ENCODE results near the gene MAJIN. TPM values are rescaled to one million over a fixed set of nuclear protein-coding genes. Genes with fewer than 3 reads are reported as not detected.
A peak's percentile ranks its signal among the peaks of the same experiment; 100 is the strongest.

Gene MAJIN
- total and polyA plus RNA-seq, 11 donors, result not detected

DNA sequence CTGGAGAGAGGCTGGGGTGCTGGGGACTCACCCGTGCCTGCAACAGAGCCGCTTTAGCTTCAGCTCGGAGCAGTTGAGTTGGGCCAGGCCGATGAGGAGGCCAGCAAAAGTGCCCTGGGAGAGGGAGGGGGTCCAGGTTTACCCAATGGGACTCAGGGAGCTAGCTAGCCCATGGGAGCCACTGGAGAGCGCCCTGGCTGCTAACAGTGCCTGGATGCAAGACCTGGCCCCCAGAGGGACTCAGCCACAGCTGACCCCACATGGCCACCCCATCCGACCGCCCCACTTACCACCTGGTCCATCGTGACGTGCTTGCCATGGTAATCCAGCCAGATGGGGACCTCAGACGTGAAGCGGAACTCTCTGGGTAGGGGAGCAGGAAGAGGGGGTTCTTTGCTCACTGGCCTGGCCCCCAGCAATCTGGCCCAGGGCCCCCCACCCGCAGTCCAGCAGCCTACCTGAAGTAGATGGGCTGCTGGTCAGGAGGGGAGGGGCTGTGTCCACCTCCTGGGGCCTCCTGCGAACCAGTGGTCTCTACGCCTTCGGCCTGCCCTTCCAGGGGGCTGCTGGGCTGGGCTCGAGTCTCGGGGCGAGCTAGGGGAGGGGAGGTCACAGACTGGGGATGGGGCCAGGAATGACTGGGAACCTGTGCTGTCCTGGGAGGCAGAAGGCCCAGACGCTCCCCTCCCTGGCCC, 74.4 kb downstream of the MAJIN start:
- H3K36me3 ChIP-seq, result peaks cover under 1 to 78% (median 61%) of the 10 kb centered on the region in 9 donors
- no peaks in the 10 kb centered on the region for H3K27me3 ChIP-seq
- TF ChIP-seq POLR2A (IDR thresholded peaks at IDR 0.05) (no peak), CTCF (IDR thresholded peaks at IDR 0.05) (no peak)
- no peak overlapping the region for H3K27ac ChIP-seq
- no peak overlapping the region for H3K4me3 ChIP-seq
- 91 to 97% (median 93%) methylated on average over 16 to 19 of the region's 19 CpGs for WGBS, 4 donors
- peak in 2 of 5 donors; percentile 17 to 48 for DNase-seq
- H3K4me1 ChIP-seq, result peaks cover 0 to 22% (median 9%) of the 10 kb centered on the region in 12 donors
- no peaks in the 10 kb centered on the region for H3K9me3 ChIP-seq
- ATAC-seq, result no peak
- intact Hi-C loops (cut with DNase I), result no loop called here

DNA sequence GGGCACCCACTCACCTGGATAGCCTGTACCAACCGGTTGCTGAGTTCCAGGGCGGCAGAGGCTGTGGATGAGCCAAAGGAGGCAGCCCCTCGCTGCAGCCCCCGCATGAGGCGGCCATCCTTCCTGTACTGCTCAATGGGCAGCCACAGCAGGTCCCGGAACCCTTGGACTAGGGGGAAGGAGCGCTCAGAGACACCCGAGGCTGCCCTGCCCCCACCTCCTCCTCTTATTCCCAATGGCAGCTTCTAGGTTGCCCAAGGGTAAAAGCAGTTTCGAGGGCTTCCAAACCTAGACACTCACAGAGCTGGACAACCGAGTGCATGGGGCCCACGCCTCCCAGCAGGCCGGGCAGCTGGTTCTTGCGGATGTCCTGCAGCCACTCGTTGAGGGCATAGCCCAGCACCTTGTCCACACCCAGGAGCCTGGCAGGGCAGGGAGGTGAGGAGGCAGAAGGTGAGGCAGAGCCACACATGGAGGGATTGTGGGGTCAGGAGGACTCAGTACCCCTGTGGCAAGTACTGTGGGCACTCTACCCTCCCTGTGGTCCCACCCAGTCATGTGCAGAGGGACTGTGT, 75.4 kb downstream of the MAJIN start:
- H3K27ac ChIP-seq, result no peak overlapping the region
- DNase-seq, result no peak

DNA sequence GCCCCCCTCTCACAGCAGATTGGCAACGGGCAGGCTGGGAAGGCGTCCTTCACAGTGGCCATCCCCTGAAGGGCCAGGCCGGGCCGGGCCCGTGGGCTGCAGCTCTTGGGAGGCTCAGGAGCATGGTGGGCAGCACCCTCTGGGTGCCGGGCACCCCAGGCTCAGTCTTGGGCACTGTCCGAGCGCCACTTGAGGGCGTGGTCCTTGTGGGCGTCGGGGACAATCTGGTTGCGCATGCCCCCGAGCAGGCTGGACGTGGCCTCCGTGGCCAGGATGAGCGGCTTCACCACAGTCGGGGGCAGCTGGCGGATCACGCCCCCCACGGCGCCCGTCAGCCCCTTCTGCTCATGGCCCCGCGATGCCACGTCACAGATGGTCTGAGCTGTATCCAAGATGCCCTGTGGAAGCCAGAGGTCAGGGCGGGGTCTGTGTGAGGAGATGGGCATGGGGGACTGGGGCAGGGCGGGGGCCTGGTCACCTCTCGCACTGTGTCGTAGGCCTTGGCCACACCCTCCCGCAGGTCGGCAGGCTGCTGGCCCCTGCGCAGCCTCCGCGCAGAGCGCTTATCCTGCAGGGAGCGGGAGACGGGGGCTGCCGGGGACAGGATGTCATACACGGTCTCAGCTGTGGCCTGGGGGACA, 77.0 kb downstream of the MAJIN start:
- no peak for DNase-seq
- H3K27me3 ChIP-seq, result no peaks in the 10 kb centered on the region
- no peak overlapping the region for H3K27ac ChIP-seq
- peaks cover 0 to 52% (median 36%) of the 10 kb centered on the region in 9 donors for H3K36me3 ChIP-seq
- TF ChIP-seq CTCF (IDR thresholded peaks at IDR 0.05) (no peak), POLR2A (IDR thresholded peaks at IDR 0.05) (no peak)
- no peaks in the 10 kb centered on the region for H3K9me3 ChIP-seq
- no peak overlapping the region for H3K4me3 ChIP-seq
- intact Hi-C loops (cut with DNase I), result loop anchor here (1.0 to 5.0 kb wide), 4 partner anchors 48 to 108 kb away; no protein-coding TSS in a partner anchor
- 84 to 100% (median 88%) methylated on average over 2 to 39 of the region's 39 CpGs for WGBS, 4 donors
- ATAC-seq, result peak in 1 of 4 donors; percentile 2
- peaks cover 0 to 45% (median 13%) of the 10 kb centered on the region in 12 donors for H3K4me1 ChIP-seq

More for the DNA sequence above, 75.4 kb downstream of the MAJIN start:
- Histone ChIP-seq H3K36me3 (peaks cover 0 to 68% (median 52%) of the 10 kb centered on the region in 9 donors), H3K4me3 (no peak overlapping the region), H3K4me1 (peaks cover 0 to 29% (median 13%) of the 10 kb centered on the region in 12 donors), H3K9me3 (no peaks in the 10 kb centered on the region), H3K27me3 (no peaks in the 10 kb centered on the region)
- TF ChIP-seq CTCF (IDR thresholded peaks at IDR 0.05) (no peak), POLR2A (IDR thresholded peaks at IDR 0.05) (no peak)
- intact Hi-C loops (cut with DNase I), result no loop called here
- 78 to 89% (median 85%) methylated on average over 4 to 14 of the region's 14 CpGs for WGBS, 4 donors
- no peak for ATAC-seq

Measured in heart left ventricle (tissue), 16 donors.